ENCODE measurements around the gene CACNB2. TPM values are rescaled to one million over a fixed set of nuclear protein-coding genes. Genes with fewer than 3 reads are reported as not detected.

Gene CACNB2
- total RNA-seq, 2 donors from 2014 or later = not detected

DNA sequence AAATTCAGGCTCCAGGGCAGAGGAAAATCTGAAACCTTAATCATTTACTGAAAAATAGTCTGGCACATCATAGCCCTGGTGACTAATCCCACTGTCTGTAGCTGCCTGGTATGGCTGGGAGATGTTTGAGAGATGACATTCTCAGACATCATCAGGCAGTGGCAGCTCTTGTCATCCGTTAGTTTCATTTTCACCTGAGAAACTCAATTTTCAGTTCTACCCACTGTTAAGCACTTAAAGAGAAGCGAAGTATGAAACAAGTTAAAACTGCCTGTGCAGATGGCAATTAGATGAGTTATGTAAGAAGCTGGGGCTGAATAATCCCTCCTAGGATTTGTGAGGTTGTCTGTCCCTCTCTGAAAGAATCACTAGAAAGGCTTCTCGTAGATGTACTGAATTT is 361.0 kb downstream of the CACNB2 start:
- H3K27me3 Mint-ChIP-seq (ENCODE audit: low read depth) = peaks cover 5% of the 10 kb centered on the region
- DNase-seq = peak in 1 of 2 donors; percentile 1
- ATAC-seq (replicated peaks in 1 of 2) = peak; percentile 55 to 95
- H3K4me3 Mint-ChIP-seq = peak overlapping the region in 1 of 2 donors; percentile 62
- H3K27ac Mint-ChIP-seq = no peak overlapping the region
- H3K9me3 Mint-ChIP-seq = no peaks in the 10 kb centered on the region
- H3K36me3 Mint-ChIP-seq (ENCODE audit: insufficient read depth in 2 of 2) = no peaks in the 10 kb centered on the region
- H3K4me1 Mint-ChIP-seq (ENCODE audit: low read depth) = no peaks in the 10 kb centered on the region

DNA sequence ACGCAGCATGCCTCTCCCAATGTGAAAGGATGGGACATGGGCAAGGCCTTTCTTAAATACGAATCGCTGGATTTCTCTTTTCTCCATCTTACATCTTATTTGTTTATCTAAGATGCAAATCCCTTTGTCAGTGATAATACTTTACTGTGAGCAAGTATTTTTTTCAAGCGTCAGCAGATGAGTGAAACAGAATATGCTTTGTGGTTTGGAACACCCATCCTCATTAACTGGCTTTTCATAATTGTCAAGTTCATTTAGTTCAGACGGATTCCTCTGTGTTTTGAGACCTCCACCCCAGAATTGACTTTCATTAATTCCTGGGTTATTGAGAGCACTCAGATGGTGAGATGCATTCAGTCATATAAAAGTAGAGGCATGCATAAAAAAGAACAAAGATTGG is 361.4 kb downstream of the CACNB2 start:
- no peaks in the 10 kb centered on the region for H3K9me3 Mint-ChIP-seq
- H3K4me3 Mint-ChIP-seq = peak overlapping the region in 1 of 2 donors; percentile 62

DNA sequence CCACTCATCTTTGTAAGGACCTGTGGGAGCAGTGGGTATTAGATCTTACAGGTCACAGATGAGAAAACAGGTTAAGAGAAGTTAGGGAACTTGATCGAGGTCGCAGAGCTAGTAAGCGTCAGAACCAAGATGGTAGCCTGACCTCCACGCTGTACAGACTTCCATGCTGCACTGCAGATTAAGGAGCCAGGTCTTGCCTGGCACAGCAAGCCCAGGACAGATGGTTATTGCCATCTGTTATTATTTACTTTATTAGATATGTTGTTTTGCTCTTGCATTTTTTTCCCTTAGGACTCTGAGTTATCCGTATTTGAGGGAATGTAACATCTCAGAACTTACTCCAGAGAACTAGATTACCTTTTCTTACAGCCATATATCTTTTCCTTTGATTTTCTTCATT is 363.9 kb downstream of the CACNB2 start:
- Mint-ChIP-seq H3K4me1 (ENCODE audit: low read depth) (no peaks in the 10 kb centered on the region), H3K4me3 (no peak overlapping the region), H3K27ac (no peak overlapping the region), H3K36me3 (ENCODE audit: insufficient read depth in 2 of 2) (no peaks in the 10 kb centered on the region), H3K27me3 (ENCODE audit: low read depth) (peaks cover 5% of the 10 kb centered on the region), H3K9me3 (no peaks in the 10 kb centered on the region)
- ATAC-seq (replicated peaks in 1 of 2) (no peak), DNase-seq (no peak)

More for the DNA sequence above, 361.4 kb downstream of the CACNB2 start:
- ATAC-seq (replicated peaks in 1 of 2) (no peak), DNase-seq (no peak)
- Mint-ChIP-seq H3K4me1 (ENCODE audit: low read depth) (no peaks in the 10 kb centered on the region), H3K36me3 (ENCODE audit: insufficient read depth in 2 of 2) (no peaks in the 10 kb centered on the region), H3K27me3 (ENCODE audit: low read depth) (peaks cover 5% of the 10 kb centered on the region), H3K27ac (no peak overlapping the region)

GRCh38 chr10:18505456-18506118 is 365.4 kb downstream of the CACNB2 start:
- Mint-ChIP-seq H3K27me3 (ENCODE audit: low read depth) (peaks cover 5% of the 10 kb centered on the region), H3K4me3 (no peak overlapping the region), H3K36me3 (ENCODE audit: insufficient read depth in 2 of 2) (no peaks in the 10 kb centered on the region), H3K27ac (no peak overlapping the region), H3K4me1 (ENCODE audit: low read depth) (no peaks in the 10 kb centered on the region), H3K9me3 (no peaks in the 10 kb centered on the region)
- no peak for DNase-seq
- no peak for ATAC-seq (replicated peaks in 1 of 2)

GRCh38 chr10:18508587-18508986 is 368.4 kb downstream of the CACNB2 start:
- H3K27ac Mint-ChIP-seq = no peak overlapping the region
- no peak for ATAC-seq (replicated peaks in 1 of 2)

GRCh38 chr10:18514537-18514936 is 374.3 kb downstream of the CACNB2 start:
- H3K27me3 Mint-ChIP-seq (ENCODE audit: low read depth) = no peaks in the 10 kb centered on the region
- peaks cover 10 to 19% of the 10 kb centered on the region in 2 donors for H3K36me3 Mint-ChIP-seq (ENCODE audit: insufficient read depth in 2 of 2)
- peaks cover 9 to 13% of the 10 kb centered on the region in 2 donors for H3K9me3 Mint-ChIP-seq
- no peak for DNase-seq
- H3K27ac Mint-ChIP-seq = no peak overlapping the region
- ATAC-seq (replicated peaks in 1 of 2) = no peak
- H3K4me3 Mint-ChIP-seq = no peak overlapping the region
- H3K4me1 Mint-ChIP-seq (ENCODE audit: low read depth) = no peaks in the 10 kb centered on the region

More at GRCh38 chr10:18508587-18508986, 368.4 kb downstream of the CACNB2 start:
- peaks cover 5% of the 10 kb centered on the region for H3K27me3 Mint-ChIP-seq (ENCODE audit: low read depth)
- no peak for DNase-seq
- peaks cover 6 to 8% of the 10 kb centered on the region in 2 donors for H3K9me3 Mint-ChIP-seq
- peaks cover 5 to 12% of the 10 kb centered on the region in 2 donors for H3K36me3 Mint-ChIP-seq (ENCODE audit: insufficient read depth in 2 of 2)
- H3K4me3 Mint-ChIP-seq = no peak overlapping the region
- no peaks in the 10 kb centered on the region for H3K4me1 Mint-ChIP-seq (ENCODE audit: low read depth)

DNA sequence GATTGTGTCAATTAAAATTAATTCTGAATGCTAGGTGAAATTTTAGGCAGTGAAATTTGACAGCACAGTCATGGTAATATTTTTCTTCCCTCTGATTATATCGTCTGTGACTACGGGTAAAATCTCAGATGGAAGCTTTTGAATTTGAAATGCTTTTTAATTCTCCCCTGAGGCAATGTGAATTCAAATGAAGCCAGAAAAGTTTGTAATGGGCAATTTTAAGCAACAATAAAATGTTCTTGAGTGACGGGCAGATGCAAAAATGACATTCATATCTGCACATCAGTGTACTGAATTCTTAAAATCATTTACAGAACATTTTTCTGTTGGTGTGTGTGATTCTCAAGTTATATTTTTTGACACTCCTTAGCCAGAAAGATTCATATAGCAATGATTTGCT is 376.6 kb downstream of the CACNB2 start:
- no peak for DNase-seq
- no peak overlapping the region for H3K27ac Mint-ChIP-seq
- H3K4me3 Mint-ChIP-seq = no peak overlapping the region
- no peaks in the 10 kb centered on the region for H3K27me3 Mint-ChIP-seq (ENCODE audit: low read depth)
- H3K4me1 Mint-ChIP-seq (ENCODE audit: low read depth) = no peaks in the 10 kb centered on the region
- ATAC-seq (replicated peaks in 1 of 2) = no peak
- peaks cover 8 to 19% of the 10 kb centered on the region in 2 donors for H3K36me3 Mint-ChIP-seq (ENCODE audit: insufficient read depth in 2 of 2)
- peaks cover 12 to 21% of the 10 kb centered on the region in 2 donors for H3K9me3 Mint-ChIP-seq

DNA sequence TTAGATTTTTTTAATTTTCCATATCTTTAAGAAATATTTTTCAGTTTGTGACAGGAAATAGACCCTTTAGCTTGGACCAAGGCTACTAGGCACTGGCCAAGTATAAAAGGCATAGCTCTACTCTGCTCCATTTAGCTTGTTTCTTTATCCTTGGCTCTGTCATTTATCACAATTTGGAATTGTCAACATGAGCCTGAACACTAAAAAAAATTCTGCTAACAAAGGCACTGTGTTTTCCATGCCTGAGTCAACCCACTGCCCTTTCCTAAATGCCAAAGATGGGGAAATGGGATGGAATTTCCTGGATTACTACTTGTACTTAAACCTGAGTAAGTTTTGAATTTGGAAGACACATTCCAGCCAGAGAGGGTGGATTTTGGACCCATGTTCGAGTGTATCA is 382.8 kb downstream of the CACNB2 start:
- Mint-ChIP-seq H3K27me3 (ENCODE audit: low read depth) (no peaks in the 10 kb centered on the region), H3K36me3 (ENCODE audit: insufficient read depth in 2 of 2) (peaks cover 0 to 2% of the 10 kb centered on the region in 2 donors)

GRCh38 chr10:18523858-18524257 is 383.6 kb downstream of the CACNB2 start:
- Mint-ChIP-seq H3K4me3 (no peak overlapping the region), H3K4me1 (ENCODE audit: low read depth) (no peaks in the 10 kb centered on the region), H3K9me3 (peaks cover 3 to 9% of the 10 kb centered on the region in 2 donors), H3K27me3 (ENCODE audit: low read depth) (no peaks in the 10 kb centered on the region), H3K36me3 (ENCODE audit: insufficient read depth in 2 of 2) (peaks cover 0 to 2% of the 10 kb centered on the region in 2 donors), H3K27ac (no peak overlapping the region)
- DNase-seq (no peak), ATAC-seq (replicated peaks in 1 of 2) (no peak)

More for the DNA sequence above, 382.8 kb downstream of the CACNB2 start:
- Mint-ChIP-seq H3K9me3 (peaks cover 3 to 9% of the 10 kb centered on the region in 2 donors), H3K27ac (no peak overlapping the region), H3K4me3 (no peak overlapping the region), H3K4me1 (ENCODE audit: low read depth) (no peaks in the 10 kb centered on the region)
- DNase-seq (no peak), ATAC-seq (replicated peaks in 1 of 2) (no peak)

DNA sequence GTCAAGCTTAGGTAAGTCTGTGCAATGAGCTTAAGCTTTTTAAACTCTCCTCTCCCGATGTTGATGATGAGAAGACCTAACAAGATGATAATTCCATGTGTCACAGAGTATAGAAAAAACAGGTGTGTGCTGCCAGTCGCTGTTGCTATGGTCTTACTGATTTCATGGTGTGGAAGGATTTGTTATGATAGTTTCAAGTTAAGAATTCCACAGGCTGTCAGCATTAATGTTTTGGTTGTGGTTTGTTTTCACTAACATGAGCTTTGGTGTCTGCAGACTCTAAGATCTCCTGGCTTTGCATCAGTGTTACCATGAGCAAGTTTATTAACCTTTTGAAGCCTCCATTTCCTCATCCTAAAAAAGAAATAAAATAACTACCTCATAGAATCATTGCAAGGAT is 387.5 kb downstream of the CACNB2 start:
- DNase-seq (no peak), ATAC-seq (replicated peaks in 1 of 2) (no peak)
- peaks cover 2 to 5% of the 10 kb centered on the region in 2 donors for H3K9me3 Mint-ChIP-seq
- peaks cover 2 to 9% of the 10 kb centered on the region in 2 donors for H3K36me3 Mint-ChIP-seq (ENCODE audit: insufficient read depth in 2 of 2)
- H3K4me1 Mint-ChIP-seq (ENCODE audit: low read depth) = no peaks in the 10 kb centered on the region
- no peaks in the 10 kb centered on the region for H3K27me3 Mint-ChIP-seq (ENCODE audit: low read depth)
- H3K27ac Mint-ChIP-seq = no peak overlapping the region
- no peak overlapping the region for H3K4me3 Mint-ChIP-seq

DNA sequence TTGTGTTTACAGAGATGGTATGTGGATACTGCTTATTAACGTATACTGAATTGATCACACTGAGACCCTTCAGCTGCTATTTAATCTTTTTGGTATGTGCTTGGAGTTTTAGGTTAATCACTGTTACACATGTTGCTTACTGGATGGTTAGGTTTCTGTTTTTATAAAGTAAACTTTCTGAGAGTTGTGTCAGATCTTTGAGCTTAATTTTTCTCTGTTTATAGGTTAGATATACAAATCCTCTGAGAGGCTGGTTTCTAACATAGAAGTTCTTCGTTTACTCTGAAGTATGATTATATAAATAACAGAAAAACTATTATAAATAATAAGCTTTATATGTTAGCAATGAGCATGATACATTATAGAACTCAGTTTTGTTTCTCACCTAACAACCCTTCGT is 388.1 kb downstream of the CACNB2 start:
- Mint-ChIP-seq H3K27ac (no peak overlapping the region), H3K27me3 (ENCODE audit: low read depth) (no peaks in the 10 kb centered on the region), H3K4me3 (no peak overlapping the region), H3K36me3 (ENCODE audit: insufficient read depth in 2 of 2) (peaks cover 2 to 11% of the 10 kb centered on the region in 2 donors), H3K4me1 (ENCODE audit: low read depth) (no peaks in the 10 kb centered on the region), H3K9me3 (peaks cover 2 to 5% of the 10 kb centered on the region in 2 donors)
- DNase-seq = no peak
- no peak for ATAC-seq (replicated peaks in 1 of 2)

GRCh38 chr10:18532881-18533535 is 392.8 kb downstream of the CACNB2 start:
- no peak overlapping the region for H3K27ac Mint-ChIP-seq
- DNase-seq (no peak), ATAC-seq (replicated peaks in 1 of 2) (no peak)
- H3K36me3 Mint-ChIP-seq (ENCODE audit: insufficient read depth in 2 of 2) = peaks cover 4 to 13% of the 10 kb centered on the region in 2 donors
- no peaks in the 10 kb centered on the region for H3K4me1 Mint-ChIP-seq (ENCODE audit: low read depth)
- no peak overlapping the region for H3K4me3 Mint-ChIP-seq
- H3K9me3 Mint-ChIP-seq = peaks cover 2 to 5% of the 10 kb centered on the region in 2 donors
- H3K27me3 Mint-ChIP-seq (ENCODE audit: low read depth) = no peaks in the 10 kb centered on the region

GRCh38 chr10:18533896-18534295 is 393.7 kb downstream of the CACNB2 start:
- no peak for DNase-seq
- Mint-ChIP-seq H3K36me3 (ENCODE audit: insufficient read depth in 2 of 2) (peaks cover 4 to 13% of the 10 kb centered on the region in 2 donors), H3K27ac (no peak overlapping the region), H3K4me1 (ENCODE audit: low read depth) (no peaks in the 10 kb centered on the region), H3K27me3 (ENCODE audit: low read depth) (no peaks in the 10 kb centered on the region), H3K9me3 (peaks cover 2 to 5% of the 10 kb centered on the region in 2 donors), H3K4me3 (no peak overlapping the region)
- ATAC-seq (replicated peaks in 1 of 2) = no peak

All from activated T-cell treated with anti-CD3 and anti-CD28 coated beads, Interleukin-2, amount 50 U/mL, for 72 hours (primary cell).